ENCODE results near the gene KCNK15.
"Not testable (repeated sequence)": the region's sequence is repeated elsewhere in the genome, so short reads cannot be mapped to it uniquely, and the experiment has no call there.

DNA sequence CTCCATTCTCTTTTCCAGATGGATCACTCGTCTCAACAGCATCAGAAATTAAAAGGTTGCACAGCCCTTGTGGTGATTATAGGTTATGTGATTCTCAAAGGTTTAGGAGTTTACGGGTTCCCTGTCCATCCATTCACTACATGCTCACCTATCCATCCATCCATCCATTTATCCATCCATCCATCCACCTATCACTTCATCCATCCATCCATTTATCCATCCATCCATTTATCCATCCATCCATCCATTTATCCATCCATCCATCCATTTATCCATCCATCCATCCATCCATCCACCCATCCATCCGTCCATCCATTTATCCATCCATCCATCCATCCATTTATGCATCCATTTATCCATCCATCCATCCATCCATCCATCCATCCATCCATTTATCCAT, 18.1 kb downstream of the KCNK15 start:
- TF ChIP-seq POLR2A (IDR thresholded peaks at IDR 0.05) = not testable (repeated sequence)
- TF ChIP-seq, protein P1, sequence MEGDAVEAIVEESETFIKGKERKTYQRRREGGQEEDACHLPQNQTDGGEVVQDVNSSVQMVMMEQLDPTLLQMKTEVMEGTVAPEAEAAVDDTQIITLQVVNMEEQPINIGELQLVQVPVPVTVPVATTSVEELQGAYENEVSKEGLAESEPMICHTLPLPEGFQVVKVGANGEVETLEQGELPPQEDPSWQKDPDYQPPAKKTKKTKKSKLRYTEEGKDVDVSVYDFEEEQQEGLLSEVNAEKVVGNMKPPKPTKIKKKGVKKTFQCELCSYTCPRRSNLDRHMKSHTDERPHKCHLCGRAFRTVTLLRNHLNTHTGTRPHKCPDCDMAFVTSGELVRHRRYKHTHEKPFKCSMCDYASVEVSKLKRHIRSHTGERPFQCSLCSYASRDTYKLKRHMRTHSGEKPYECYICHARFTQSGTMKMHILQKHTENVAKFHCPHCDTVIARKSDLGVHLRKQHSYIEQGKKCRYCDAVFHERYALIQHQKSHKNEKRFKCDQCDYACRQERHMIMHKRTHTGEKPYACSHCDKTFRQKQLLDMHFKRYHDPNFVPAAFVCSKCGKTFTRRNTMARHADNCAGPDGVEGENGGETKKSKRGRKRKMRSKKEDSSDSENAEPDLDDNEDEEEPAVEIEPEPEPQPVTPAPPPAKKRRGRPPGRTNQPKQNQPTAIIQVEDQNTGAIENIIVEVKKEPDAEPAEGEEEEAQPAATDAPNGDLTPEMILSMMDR (IDR thresholded peaks at IDR 0.05) = not testable (repeated sequence)
